Astrocyte (in vitro differentiated cells and primary cell): ENCODE measurements around the gene TRMT10A.

Experiments used
- CTCF ChIP-seq: IDR thresholded peaks from 2 replicates; pipeline ENCODE4 v1.5.1; 2011; ENCODE audit warnings: low read depth, mild to moderate bottlenecking, inconsistent platforms, low read length, moderate library complexity; ENCODE audit not compliant: insufficient read depth
- EZH2 ChIP-seq: IDR thresholded peaks from 2 replicates; pipeline ENCODE4 v1.6.1; 2012; ENCODE audit warnings: mild to moderate bottlenecking, low read length, inconsistent platforms; ENCODE audit not compliant: insufficient read depth

GRCh38 chr4:99571883-99572282 lies 8.0 kb upstream of the TRMT10A start:
- TF ChIP-seq CTCF, result no peak
- TF ChIP-seq EZH2, result no peak
